ENCODE results near the gene ATP6V1B1.

GRCh38 chr2:70962885-70963878 lies 27.5 kb downstream of the ATP6V1B1 start:
- TF ChIP-seq EZH2 (IDR thresholded peaks at IDR 0.05; ENCODE audit: low read depth) (no peak), CTCF (conservative IDR thresholded peaks at IDR 0.05) (no peak)
